Esophagus mucosa (tissue), 1 donor: ENCODE data around the gene SSUH2. TPM values are rescaled to one million over a fixed set of nuclear protein-coding genes. Genes with fewer than 3 reads are reported as not detected.
"Not testable (repeated sequence)": the region's sequence is repeated elsewhere in the genome, so short reads cannot be mapped to it uniquely, and the experiment has no call there.

Source experiments
- ATAC-seq: fragments of 200-7000 bp; cut with Tn5 transposase; one replicate; pipeline ENCODE4 v1.9.1; 2020
- total RNA-seq: library from RNA; stranded (reverse); gene quantifications from one replicate; pipeline ENCODE4 v1.2.4, GENCODE V29; 2023
- donor health status: DM: yes; HTN: yes; CAD: no.

SSUH2 gene
- total RNA-seq, 1 donor from 2014 or later: 0.36 TPM

GRCh38 chr3:8608791-8609467, 35.7 kb downstream of the SSUH2 start:
- ATAC-seq: no peak

GRCh38 chr3:8608041-8608790, 36.4 kb downstream of the SSUH2 start:
- peak; percentile 58 for ATAC-seq

- peak; percentile 71 for ATAC-seq
Observed at GRCh38 chr3:8607234-8608040, 37.2 kb downstream of the SSUH2 start.

GRCh38 chr3:8606701-8607231, 37.8 kb downstream of the SSUH2 start:
- ATAC-seq: no peak

DNA sequence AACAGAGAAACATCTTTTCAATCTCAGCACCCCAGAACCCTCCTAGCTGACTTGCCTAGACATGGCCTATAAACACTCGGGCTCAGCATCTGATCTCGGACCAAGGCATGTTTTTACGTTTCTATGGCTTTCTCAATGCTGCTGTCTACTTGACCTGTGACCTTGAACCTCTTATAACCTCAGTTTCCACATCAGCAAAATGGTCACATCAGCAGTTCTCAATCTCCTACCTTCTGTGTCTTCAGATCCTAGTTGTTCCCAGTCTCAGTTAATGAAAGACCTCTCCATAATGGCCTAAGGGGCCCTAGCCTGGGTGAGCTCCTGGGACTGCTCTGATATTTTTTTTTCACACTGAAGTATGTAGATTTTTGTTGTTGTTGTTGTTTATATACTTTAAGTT, 39.6 kb downstream of the SSUH2 start:
- ATAC-seq: no peak

DNA sequence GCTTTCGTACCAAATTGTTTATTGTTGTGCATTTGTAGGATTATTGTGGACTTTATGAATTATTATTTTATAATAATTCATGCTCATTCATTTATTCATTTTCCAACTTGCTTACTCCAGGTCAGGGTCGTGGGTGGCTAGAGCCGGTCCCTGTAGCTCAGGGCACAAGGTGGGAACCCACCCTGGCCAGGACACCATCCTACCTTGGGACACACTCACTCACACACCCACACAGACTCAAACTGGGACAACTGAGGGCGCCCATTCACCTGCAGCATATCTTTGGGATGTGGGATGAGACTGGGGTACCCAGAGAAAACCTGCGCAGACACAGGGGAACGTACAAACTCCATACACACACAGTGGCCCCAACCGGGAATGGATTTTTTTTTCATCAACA, 40.6 kb downstream of the SSUH2 start:
- no peak for ATAC-seq

DNA sequence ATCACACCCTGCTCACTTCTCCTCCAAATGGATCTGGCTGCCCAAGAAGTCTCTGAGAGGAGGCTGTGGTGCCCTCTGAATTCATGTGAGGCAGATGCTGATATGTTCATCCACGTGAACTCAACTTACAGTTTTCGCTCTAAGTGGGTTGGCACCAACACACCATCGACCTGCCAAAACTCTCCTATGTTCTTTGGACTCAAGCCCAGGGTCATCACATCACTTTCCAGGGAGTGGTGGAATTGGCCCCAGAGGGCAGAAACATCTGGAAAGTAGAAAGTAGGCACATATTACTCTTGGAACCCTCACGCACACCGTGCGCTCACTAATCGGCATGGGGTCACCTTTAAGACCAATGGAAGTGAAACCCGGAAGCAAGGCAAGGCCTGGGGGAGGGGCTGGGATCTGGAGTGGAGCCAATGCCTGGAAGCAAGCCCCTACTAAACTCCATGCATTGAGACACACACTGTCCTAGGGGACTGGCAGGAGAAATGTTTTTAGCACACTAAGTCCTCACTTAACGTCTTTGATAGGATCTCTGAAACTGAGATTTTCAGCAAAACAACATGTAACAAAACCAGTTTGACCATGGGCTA, 41.4 kb downstream of the SSUH2 start:
- peak; percentile 48 for ATAC-seq

GRCh38 chr3:8600457-8600856, 44.1 kb downstream of the SSUH2 start:
- no peak for ATAC-seq

GRCh38 chr3:8599146-8599545, 45.5 kb downstream of the SSUH2 start:
- no peak for ATAC-seq

DNA sequence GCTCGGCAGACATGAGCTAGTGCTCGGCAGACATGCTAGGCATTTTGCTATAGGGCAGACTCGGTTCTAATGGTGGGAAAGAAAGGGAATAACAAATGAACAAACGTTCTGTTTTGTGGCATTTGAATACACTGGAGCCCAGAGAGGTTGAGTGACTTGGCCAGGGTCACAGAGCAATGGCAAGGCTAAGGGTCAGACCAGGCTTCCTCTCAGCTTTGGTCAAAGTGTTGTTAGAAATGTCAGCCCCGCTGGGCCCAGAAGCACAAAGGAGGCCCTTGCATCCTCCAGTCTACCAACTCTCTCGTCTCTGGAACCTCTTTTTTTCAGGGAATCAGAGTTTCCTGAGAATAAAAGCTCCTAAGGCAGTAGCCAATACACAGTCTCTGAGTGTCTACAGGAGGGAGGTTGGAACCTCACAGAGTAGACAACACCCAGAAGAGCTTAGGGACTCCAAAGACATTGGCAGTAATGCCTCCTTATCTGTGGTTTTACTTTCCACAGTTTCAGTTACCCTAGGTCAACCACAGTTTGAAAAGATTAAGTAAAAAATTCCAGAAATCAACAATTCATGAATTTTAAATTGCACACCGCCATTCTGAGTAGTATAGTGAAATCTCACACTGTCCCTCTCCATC, 47.3 kb downstream of the SSUH2 start:
- no peak for ATAC-seq

DNA sequence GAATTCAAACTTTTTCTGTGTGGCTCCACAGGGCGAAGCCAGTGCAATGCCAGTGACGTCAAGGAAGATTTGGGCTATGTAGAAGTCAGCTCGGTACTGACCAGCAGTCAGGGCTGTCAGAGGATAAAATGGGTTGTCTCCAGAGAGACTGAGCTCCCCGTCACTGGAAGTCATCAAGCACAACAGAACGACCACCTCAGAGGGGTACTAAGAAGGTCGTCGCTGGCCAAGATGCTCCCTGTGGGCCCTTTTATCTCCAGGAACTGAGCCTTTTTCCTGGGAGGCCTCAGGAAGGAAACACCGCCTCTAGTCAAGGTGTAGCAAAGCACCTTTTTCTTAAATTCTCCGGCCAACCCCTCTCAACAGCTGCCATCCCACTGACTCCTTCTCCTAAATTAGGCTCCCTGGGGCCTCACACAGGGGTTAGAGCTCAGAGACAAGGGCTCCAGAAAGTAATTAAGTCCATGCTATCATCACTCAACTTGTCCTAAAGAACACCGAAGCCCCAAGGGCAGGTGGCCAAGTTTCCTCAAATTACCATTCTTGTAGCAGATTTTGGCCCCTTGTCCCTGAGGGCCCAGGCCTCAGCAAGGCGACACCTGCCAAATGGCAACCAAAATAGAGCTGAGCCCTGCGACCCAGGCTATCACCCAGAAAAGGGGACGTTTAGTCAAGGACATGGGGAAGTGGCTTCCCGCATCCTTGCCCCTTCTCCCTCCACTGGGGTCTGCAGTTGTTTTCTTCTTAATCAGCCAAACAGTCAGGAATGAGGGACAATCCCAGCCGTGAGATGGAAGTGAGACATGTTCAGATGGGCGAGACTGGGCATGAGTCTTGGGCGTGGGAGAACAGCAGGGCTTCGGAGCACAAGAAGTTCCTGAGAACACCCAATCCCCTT, 48.0 kb downstream of the SSUH2 start:
- peak; percentile 85 for ATAC-seq

DNA sequence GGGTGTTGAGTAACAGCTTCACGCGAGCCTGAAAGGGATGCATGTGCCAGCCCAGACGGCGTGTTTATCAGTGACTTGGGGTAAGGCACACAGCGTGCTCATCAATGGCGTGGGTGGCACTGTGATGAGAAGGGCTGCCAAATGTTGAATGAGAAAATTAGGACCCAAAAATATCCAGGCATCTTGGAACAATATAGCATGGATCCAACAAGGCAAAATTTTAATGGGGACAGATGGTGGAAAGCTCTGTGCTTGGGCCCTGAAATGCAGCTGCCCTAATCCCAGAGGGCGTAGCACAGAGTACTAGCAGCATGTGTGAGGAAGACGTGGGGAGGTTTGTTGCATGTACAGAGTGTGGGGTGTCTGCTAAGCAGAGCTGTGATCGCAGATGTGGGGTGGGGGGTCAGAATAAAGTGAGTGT, 48.9 kb downstream of the SSUH2 start:
- no peak for ATAC-seq

- no peak for ATAC-seq
Observed at GRCh38 chr3:8595252-8595651, 49.3 kb downstream of the SSUH2 start.

- no peak for ATAC-seq
Observed at GRCh38 chr3:8593021-8593827, 51.4 kb downstream of the SSUH2 start.

DNA sequence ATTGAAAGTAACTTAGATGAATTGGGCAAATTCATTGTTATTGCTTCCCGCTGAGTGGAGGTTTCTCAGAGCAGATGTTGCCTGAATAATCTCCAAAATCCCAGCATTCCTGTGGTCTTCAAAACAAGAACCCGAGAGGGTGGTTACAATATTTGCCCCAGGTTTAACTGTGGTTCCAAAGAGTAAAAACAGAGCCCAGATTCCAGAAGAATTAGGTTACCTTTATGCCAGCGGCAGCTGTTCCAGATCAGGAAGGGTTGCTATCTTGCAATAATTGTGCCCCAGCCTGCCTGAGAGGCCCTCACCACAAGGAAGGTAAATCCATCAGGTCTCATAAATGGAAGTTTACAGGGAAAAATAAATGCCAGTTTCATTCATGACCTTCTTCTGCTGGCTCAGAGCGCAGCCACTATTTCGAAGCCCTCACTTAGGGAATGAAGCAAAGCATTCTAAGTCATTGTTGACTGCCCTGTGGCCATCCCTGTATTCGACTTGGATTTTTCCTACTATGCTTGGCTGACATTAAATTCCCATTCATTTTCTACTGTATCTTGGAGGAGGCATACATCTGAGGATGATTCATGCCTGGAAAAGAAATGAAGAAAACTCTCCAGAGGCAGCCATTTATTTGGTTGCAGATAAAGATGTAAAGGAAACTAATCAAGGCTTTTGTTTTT, 54.6 kb downstream of the SSUH2 start:
- ATAC-seq: no peak

DNA sequence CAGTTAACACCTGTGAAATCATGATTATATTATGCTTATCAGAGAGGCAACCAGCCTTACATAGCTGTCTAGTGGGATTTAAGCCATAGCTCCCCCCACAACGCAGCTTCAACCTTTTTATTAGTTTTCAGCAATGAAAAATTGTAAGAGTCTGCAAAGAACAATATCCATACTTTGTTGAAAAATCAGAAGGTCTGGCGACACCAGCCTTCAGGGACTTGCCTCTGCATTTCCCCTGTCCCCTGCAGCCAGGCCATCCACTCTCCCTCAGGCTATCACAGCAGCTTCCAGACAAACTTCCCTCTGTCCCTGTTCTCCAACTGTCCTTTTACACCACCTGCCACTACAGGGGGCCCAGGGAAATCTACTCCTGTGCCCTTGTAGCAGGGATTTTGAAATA, 59.9 kb downstream of the SSUH2 start:
- no peak for ATAC-seq

DNA sequence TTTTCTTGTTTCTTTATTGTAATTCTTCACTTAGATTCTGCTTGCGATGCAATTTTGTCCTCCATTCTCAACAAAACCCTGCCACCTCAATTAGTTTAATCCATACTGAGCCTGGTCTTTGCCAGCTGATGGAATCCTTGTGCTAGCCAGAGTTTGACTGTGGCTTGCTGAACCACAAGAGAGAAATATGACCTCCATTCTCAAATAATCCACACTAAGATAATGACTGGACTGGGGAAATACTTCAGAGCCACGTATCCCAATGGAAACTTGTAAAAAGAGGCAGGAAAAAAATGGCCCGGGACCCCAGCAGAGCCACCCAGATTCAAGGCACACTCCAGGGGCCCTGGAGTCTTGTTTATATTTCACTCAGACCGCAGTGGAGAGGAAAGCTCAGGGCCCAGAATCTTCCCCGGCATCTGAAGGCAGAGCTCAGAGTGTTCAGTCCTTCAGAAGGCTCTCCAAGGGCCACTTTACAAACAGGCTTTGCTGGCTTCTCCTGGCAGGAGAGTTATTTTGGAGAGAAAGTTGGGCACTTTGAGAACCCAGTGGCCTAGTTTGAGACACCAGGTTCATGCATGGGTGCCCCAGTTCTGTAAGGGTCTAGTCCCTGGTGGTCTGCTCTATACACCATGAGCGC, 62.7 kb downstream of the SSUH2 start:
- ATAC-seq: no peak

DNA sequence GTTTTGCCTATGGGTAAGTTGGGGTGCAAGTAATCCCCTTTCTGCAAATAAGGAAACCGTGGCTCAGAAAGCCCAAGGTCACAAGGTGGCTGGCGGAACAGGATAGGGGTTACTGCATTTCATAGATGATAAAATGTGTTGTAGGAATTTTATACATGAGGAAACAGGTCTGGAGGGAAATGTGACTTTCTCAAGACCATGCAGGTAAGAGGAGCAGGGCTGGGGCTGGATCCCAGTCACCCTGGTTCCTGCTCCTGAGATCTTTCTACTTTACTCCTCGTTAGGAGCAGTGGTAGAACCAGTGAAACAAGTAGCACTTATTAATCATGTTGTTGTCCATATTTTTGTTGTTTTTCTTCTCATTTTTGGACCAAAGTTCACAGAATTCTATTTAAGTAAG, 63.2 kb downstream of the SSUH2 start:
- ATAC-seq: peak; percentile 51

- not testable (repeated sequence) for ATAC-seq
Observed at GRCh38 chr3:8580434-8580833, 64.2 kb downstream of the SSUH2 start.
